Testis (tissue), 3 donors: ENCODE data around the gene SPATA13. TPM values are rescaled to one million over a fixed set of nuclear protein-coding genes. Genes with fewer than 3 reads are reported as not detected.

Source experiments
- DNase-seq: peaks from one replicate; pipeline ENCODE4 v3.0.0-alpha.2; 2019
- H3K27ac ChIP-seq, 2 donors: fragments of 200-600 bp; sonication (generic); one replicate each; pipeline ENCODE4 v1.5.1; 2019
- H3K27me3 ChIP-seq: fragments of 200-600 bp; sonication (generic); one replicate; pipeline ENCODE4 v1.5.1; 2019
- H3K36me3 ChIP-seq: fragments of 200-600 bp; sonication (generic); one replicate; pipeline ENCODE4 v1.5.1; 2017; ENCODE audit warnings: low read depth; ENCODE audit errors: missing control alignments
- H3K4me1 ChIP-seq: fragments of 200-600 bp; sonication (generic); one replicate; pipeline ENCODE4 v1.5.1; 2019
- H3K4me3 ChIP-seq, 2 donors: fragments of 200-600 bp; sonication (generic); one replicate each; pipeline ENCODE4 v1.5.1; 2017 to 2019
- H3K9me3 ChIP-seq: fragments of 200-600 bp; sonication (generic); one replicate; pipeline ENCODE4 v1.5.1; 2017
- POLR2A ChIP-seq: fragments of 450-650 bp; IDR thresholded peaks from one replicate; pipeline ENCODE4 v1.6.1; 2017; ENCODE audit warnings: antibody characterized with exemption, mild to moderate bottlenecking, moderate library complexity
- WGBS, 2 donors: methylation state at CpG; one replicate each; pipeline ENCODE4 v1.1.5; 2018; 5-methylcytosine and 5-hydroxymethylcytosine counted together
- intact Hi-C: fragments of 100-400 bp; cut with DNase I; formaldehyde crosslinking; loops from one replicate; pipeline ENCODE4 v1.15.1; 2023; ENCODE audit warnings: low total_unique reads
- polyA plus RNA-seq: library from polyadenylated mRNA; stranded (reverse); fragments of 350-450 nt; fragmentation: Illumina TruSeq; extraction: RNeasy Lipid Tissue Mini Kit (QIAGEN cat#74804); gene quantifications from one replicate; pipeline ENCODE4 v1.2.3, GENCODE V29; 2014; ENCODE audit warnings: low read depth, low replicate concordance; ENCODE audit not compliant: insufficient read depth
- total RNA-seq, 2 donors: library from RNA; depleted of rRNA; stranded (reverse); fragments of >200 nt; gene quantifications; one replicate each; pipeline ENCODE4 v1.2.3, GENCODE V29; 2016
- TF ChIP-seq, protein P1 (sequence below), 3 experiments: fragments of 450-650 bp in 2 of 3; fragments of 200-600 bp in 1 of 3; sonication (generic) in 1 of 3; IDR thresholded peaks; one replicate each; pipeline ENCODE4 v1.5.1; 2016 to 2019; ENCODE audit warnings: antibody characterized with exemption in 3 of 3, mild to moderate bottlenecking in 2 of 3, moderate library complexity in 1 of 3

The SPATA13 gene
- total and polyA plus RNA-seq, 3 donors from 2014 or later: 12.9 to 35.6 (median 30.6) TPM

DNA sequence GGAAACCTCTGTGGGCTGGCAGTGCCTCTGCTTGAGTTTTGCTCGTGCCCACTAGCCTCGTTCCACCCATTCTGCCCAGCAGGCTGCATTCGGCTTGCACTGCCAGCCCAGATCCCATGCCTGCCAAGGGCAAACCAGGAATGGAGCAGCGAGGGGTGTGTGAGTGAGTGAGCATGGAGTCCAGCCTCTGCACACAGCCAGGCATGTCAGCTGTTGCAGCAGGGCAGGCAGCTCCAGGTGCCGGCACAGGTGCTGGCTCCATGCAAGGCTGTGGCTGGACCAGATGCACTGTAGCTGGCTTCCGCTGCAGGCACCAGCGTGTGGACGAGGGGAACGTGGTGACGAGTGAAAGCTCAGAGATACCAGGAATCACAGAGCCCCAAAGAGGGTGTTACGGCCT is 64.5 kb downstream of the SPATA13 start:
- no peak for TF ChIP-seq POLR2A
- 89 to 96% methylated on average over 7 to 11 of the region's 11 CpGs for WGBS, 2 donors
- H3K9me3 ChIP-seq: no peaks in the 10 kb centered on the region
- no peak for DNase-seq
- no peaks in the 10 kb centered on the region for H3K4me1 ChIP-seq
- no peak overlapping the region for H3K27ac ChIP-seq
- H3K36me3 ChIP-seq: no peaks in the 10 kb centered on the region
- intact Hi-C loops: loop anchor here (10.0 kb wide), 1 partner anchor 170 kb away; no protein-coding TSS in a partner anchor
- no peaks in the 10 kb centered on the region for H3K27me3 ChIP-seq
- no peak overlapping the region for H3K4me3 ChIP-seq

DNA sequence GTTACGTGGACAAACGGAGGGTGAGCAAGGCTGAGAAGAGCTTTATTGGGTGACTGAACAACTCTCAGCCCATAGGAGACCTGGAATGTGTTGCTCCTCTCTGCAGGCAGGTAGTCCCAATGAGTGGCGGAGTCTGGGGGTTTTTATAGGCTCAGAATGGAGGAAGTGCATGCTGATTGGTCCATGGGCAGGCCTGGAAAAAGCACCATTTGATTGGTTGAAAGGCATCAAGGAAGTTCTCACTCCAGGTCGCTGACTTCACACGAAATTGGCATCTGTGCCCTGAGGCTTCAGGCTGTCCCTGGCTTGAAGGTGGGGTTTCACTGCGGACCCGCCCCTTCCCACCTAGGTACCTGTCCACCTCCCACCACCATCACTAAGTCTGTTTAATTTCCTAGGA is 65.4 kb downstream of the SPATA13 start:
- Histone ChIP-seq H3K9me3 (no peaks in the 10 kb centered on the region), H3K27ac (no peak overlapping the region), H3K4me1 (no peaks in the 10 kb centered on the region), H3K36me3 (no peaks in the 10 kb centered on the region), H3K4me3 (peak overlapping the region in 1 of 2 donors; percentile 26), H3K27me3 (no peaks in the 10 kb centered on the region)
- intact Hi-C loops: loop anchor here (10.0 kb wide), 1 partner anchor 171 kb away; no protein-coding TSS in a partner anchor
- TF ChIP-seq, protein P1, sequence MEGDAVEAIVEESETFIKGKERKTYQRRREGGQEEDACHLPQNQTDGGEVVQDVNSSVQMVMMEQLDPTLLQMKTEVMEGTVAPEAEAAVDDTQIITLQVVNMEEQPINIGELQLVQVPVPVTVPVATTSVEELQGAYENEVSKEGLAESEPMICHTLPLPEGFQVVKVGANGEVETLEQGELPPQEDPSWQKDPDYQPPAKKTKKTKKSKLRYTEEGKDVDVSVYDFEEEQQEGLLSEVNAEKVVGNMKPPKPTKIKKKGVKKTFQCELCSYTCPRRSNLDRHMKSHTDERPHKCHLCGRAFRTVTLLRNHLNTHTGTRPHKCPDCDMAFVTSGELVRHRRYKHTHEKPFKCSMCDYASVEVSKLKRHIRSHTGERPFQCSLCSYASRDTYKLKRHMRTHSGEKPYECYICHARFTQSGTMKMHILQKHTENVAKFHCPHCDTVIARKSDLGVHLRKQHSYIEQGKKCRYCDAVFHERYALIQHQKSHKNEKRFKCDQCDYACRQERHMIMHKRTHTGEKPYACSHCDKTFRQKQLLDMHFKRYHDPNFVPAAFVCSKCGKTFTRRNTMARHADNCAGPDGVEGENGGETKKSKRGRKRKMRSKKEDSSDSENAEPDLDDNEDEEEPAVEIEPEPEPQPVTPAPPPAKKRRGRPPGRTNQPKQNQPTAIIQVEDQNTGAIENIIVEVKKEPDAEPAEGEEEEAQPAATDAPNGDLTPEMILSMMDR (IDR thresholded peaks at IDR 0.05): no peak
- TF ChIP-seq POLR2A: no peak
- peak; percentile 45 for DNase-seq
- WGBS, 2 donors: 71 to 73% methylated on average over 7 of the region's 7 CpGs

DNA sequence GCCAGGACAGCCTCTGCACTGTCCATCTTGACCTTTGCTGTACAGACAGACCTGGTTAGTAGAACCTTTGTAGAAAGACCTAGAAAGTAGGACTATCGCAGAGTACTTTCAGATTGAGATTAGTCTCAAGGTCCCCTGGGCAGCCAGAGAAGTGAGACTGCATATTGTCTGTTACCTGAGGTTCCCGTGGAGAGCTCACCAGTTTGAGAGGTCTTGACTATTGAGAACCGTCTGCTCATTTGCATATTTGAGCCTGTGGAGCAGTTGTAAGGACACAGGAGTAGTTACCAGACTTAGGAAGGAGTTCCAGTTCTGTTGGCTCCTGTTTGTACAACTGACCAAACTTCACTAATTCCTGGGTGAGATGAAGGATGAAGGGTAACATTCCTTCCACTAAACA is 66.2 kb downstream of the SPATA13 start:
- Histone ChIP-seq H3K9me3 (no peaks in the 10 kb centered on the region), H3K27me3 (no peaks in the 10 kb centered on the region), H3K27ac (no peak overlapping the region), H3K4me3 (no peak overlapping the region), H3K4me1 (no peaks in the 10 kb centered on the region), H3K36me3 (no peaks in the 10 kb centered on the region)
- 24 to 74% methylated on average over 3 of the region's 3 CpGs for WGBS, 2 donors
- TF ChIP-seq POLR2A: no peak
- TF ChIP-seq, protein P1 (IDR thresholded peaks at IDR 0.05): no peak
- DNase-seq: no peak
- intact Hi-C loops: loop anchor here (10.0 kb wide), 1 partner anchor 172 kb away; no protein-coding TSS in a partner anchor

DNA sequence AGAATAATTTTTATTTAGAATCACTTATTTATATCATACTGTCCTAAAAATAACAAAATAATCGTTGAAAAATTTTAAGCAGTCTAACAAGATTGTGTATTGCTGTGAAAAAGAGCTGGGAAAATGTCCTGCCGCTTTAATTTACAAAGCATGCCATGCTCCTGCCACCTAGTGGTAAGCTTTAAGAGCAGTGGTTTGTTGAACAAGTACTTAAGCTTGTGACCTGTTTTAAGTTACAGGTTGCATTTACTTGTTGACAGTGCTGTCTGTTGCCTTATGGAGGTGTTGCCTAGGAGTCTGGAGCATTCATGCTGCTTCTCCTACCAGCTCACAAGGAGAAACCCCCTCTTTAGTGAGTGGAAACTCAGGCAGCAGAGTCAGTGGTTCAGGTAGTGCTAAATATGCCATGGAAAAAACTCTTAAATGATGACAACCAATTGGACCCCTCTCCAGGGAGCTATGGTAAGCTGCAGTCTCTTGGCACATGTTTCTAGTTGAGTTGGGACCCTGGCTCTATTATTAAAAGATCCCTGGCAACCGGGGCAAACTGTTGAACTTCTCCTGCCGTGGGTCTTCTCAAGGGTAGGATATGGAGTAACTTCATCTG is 68.4 kb downstream of the SPATA13 start:
- 49 to 53% methylated on average over 4 of the region's 4 CpGs for WGBS, 2 donors
- Histone ChIP-seq H3K27ac (no peak overlapping the region), H3K27me3 (no peaks in the 10 kb centered on the region), H3K4me3 (no peak overlapping the region), H3K36me3 (no peaks in the 10 kb centered on the region), H3K9me3 (no peaks in the 10 kb centered on the region), H3K4me1 (peaks cover 5% of the 10 kb centered on the region)
- TF ChIP-seq, protein P1 (IDR thresholded peaks at IDR 0.05): peak; percentile 39 to 87 (median 76)
- no peak for TF ChIP-seq POLR2A
- peak; percentile 60 for DNase-seq
- intact Hi-C loops: loop anchor here (10.0 kb wide), 1 partner anchor 174 kb away; no protein-coding TSS in a partner anchor

DNA sequence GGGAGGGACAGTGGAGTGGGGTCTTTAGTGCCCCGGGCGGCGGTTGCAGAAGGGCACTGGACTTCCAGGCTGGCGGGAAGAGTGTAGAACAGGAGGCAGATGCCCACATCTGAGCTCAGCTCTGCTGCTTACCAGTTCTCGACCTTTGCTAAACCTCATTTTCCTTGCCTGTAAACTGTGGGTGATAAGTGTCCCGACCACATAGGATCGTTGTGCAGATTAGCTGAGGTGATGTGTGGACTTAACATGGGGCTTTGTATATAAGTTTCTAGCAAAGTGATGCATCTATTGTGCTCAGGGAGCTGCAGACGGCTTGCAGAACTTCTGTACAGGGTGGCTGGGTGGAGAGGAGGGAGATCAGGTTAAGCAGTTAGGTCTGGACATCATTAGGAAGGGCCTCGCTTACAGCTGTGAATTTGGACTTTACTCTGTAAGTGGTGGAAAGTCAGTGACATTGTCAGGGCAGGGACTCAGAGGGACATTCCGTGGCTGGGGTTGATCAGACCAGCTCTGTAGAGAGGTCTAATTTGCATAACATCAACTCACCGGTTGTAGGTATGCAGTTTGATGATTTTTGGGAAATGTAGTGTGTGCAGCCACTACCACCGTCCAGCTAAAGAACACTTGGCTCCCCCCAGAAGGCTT is 70.0 kb downstream of the SPATA13 start:
- H3K4me3 ChIP-seq: no peak overlapping the region
- no peaks in the 10 kb centered on the region for H3K36me3 ChIP-seq
- H3K4me1 ChIP-seq: peaks cover 5% of the 10 kb centered on the region
- no peaks in the 10 kb centered on the region for H3K9me3 ChIP-seq
- H3K27ac ChIP-seq: no peak overlapping the region
- DNase-seq: no peak
- intact Hi-C loops: no loop called here
- TF ChIP-seq POLR2A: no peak
- TF ChIP-seq, protein P1 (IDR thresholded peaks at IDR 0.05): no peak
- 92 to 95% methylated on average over 12 of the region's 12 CpGs for WGBS, 2 donors
- no peaks in the 10 kb centered on the region for H3K27me3 ChIP-seq
